Activated CD4-positive, CD25-positive, alpha-beta regulatory T cell treated with anti-CD3 and anti-CD28 coated beads, Interleukin-2, amount 50 U/mL, for 16 hours (primary cell): ENCODE data around the gene DENND1A.
"Not testable (repeated sequence)": the region's sequence is repeated elsewhere in the genome, so short reads cannot be mapped to it uniquely, and the experiment has no call there.

ENCODE experiments used
- DNase-seq: peaks from one replicate; pipeline ENCODE4 v3.0.0-alpha.2; 2020; ENCODE audit warnings: low read depth, low spot score

Gene DENND1A

GRCh38 chr9:123929870-123930831 is at the start of gene DENND1A:
Gene DENND1A, minus strand, starts transcription at chr9:123930126. Its CDS starts 221 bp downstream, at chr9:123929905.
- DNase-seq = peak; percentile 70

GRCh38 chr9:123978981-123979380 is 49.1 kb upstream of the DENND1A start:
- no peak for DNase-seq

GRCh38 chr9:123976579-123976978 is 46.7 kb upstream of the DENND1A start:
- not testable (repeated sequence) for DNase-seq

GRCh38 chr9:123975871-123976270 is 45.9 kb upstream of the DENND1A start:
- no peak for DNase-seq

- no peak for DNase-seq
Measured at GRCh38 chr9:123974471-123974870, 44.5 kb upstream of the DENND1A start.

- DNase-seq = no peak
Measured at GRCh38 chr9:123973590-123974223, 43.8 kb upstream of the DENND1A start.

- DNase-seq = no peak
Measured at GRCh38 chr9:123972618-123973017, 42.7 kb upstream of the DENND1A start.

- no peak for DNase-seq
Measured at GRCh38 chr9:123967323-123967722, 37.4 kb upstream of the DENND1A start.

GRCh38 chr9:123965801-123966686 is 36.1 kb upstream of the DENND1A start:
- no peak for DNase-seq

GRCh38 chr9:123964761-123965160 is 34.8 kb upstream of the DENND1A start:
- no peak for DNase-seq

- no peak for DNase-seq
Measured at GRCh38 chr9:123960965-123961364, 31.0 kb upstream of the DENND1A start.

- DNase-seq = no peak
Measured at GRCh38 chr9:123960366-123960765, 30.4 kb upstream of the DENND1A start.

- no peak for DNase-seq
Measured at GRCh38 chr9:123959787-123960186, 29.9 kb upstream of the DENND1A start.

GRCh38 chr9:123957731-123958130 is 27.8 kb upstream of the DENND1A start:
- DNase-seq = no peak

GRCh38 chr9:123957168-123957721 is 27.3 kb upstream of the DENND1A start:
- no peak for DNase-seq

- DNase-seq = no peak
Measured at GRCh38 chr9:123955637-123956036, 25.7 kb upstream of the DENND1A start.

GRCh38 chr9:123954518-123955280 is 24.8 kb upstream of the DENND1A start:
- DNase-seq = no peak

- no peak for DNase-seq
Measured at GRCh38 chr9:123952641-123953495, 22.9 kb upstream of the DENND1A start.

- DNase-seq = no peak
Measured at GRCh38 chr9:123948286-123948685, 18.4 kb upstream of the DENND1A start.

- DNase-seq = no peak
Measured at GRCh38 chr9:123947326-123947725, 17.4 kb upstream of the DENND1A start.
